Measurements from ENCODE around the gene RNU6-8. TPM values are rescaled to one million over a fixed set of nuclear protein-coding genes. Genes with fewer than 3 reads are reported as not detected.

The RNU6-8 gene
- polyA plus RNA-seq (ENCODE audit: insufficient read length in 12 of 12): not detected
- long read RNA-seq, donor 1, partial matches to known transcripts: 0 of 3 reads
- long read RNA-seq, donor 1, other reads (novel, unspliced or antisense): 0 of 3 reads
- long read RNA-seq, donor 2, partial matches to known transcripts: 0 of 2 reads
- long read RNA-seq, donor 2, other reads (novel, unspliced or antisense): 0 of 2 reads
- long read RNA-seq, donor 3: 0 reads
- long read RNA-seq, donor 4: 0 reads
- long read RNA-seq, donor 5, partial matches to known transcripts: 0 of 2 reads
- long read RNA-seq, donor 5, other reads (novel, unspliced or antisense): 0 of 2 reads
- long read RNA-seq, donor 6: 0 reads
- long read RNA-seq, donor 7: 0 reads
- long read RNA-seq, donor 8: 0 reads
- long read RNA-seq, donor 9, partial matches to known transcripts: 0 of 2 reads
- long read RNA-seq, donor 9, other reads (novel, unspliced or antisense): 0 of 2 reads
- long read RNA-seq, donor 10: 0 reads
- long read RNA-seq, donor 11: 0 reads

DNA sequence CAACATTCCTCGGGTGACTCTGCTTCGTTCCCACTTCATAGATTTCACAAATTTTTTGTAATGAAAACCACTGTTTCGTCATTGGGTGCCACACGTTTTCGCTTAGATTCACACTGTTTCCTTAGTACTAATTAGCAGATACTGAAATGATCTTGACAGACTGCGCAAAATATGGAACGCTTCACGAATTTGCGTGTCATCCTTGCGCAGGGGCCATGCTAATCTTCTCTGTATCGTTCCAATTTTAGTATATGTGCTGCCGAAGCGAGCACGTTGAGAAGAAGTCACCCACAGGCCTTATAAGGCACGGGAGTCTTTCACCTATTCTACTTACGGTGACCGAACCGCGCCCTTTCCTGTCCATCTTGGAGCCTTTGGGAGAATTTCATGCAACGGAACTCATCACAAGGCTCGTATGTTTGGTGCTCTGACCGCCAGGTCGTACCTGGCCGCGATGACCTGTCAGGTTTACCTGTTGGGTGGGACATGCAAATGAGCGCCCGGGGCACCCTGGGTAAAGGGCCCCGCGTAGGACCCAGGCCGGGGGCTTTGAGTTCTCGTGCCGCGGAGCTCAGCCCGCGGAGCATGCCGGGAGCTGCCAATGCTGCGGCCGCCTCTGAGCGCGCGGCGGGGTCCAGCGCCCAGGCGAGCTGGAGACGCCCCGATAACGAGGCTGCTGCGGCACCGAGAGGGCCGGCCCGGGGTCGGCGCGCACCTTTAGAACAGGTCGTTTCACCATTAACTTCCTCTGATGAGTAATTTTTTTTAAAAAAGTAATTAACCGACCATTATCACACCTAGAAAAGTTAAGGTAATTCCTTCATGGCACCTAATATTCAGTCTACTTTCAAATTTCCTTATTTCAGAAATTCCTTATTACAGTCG is at the start of gene RNU6-8:
RNU6-8 (minus strand) TSS at position 272 of the 885 bp plus-strand sequence.
- peak; percentile 81 for DNase-seq

DNA sequence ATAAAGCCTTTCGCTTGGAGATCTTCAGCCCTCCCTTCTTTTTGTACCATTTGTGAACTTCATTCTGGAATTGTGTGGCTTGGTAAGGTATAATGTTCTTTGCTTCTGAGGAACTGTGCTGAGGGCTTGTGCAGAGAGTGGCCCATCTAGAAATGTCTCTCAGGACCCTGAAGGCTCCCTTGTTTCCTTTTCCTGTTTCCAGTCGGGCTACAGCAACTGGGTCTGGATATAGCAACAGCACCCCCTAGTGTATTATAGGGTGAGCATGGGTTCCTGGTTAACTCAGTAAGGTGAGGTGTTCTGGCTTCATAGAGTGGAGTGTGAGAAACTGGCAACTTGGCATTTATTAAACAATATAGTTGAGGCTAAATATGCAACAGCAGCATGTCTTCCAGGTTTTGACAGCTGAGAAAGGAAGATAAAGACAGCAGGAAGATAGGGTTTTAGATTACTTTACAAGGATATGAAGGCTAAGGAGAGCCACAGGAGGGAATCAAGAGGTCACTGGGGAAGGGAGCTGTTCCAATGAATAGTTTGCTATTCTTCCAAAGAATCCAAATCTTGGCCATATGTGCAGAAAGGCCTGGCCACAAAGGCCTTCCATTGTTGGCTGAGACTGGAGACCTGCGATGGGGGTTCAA is 49.1 kb upstream of the RNU6-8 start:
- DNase-seq: peak; percentile 59

DNA sequence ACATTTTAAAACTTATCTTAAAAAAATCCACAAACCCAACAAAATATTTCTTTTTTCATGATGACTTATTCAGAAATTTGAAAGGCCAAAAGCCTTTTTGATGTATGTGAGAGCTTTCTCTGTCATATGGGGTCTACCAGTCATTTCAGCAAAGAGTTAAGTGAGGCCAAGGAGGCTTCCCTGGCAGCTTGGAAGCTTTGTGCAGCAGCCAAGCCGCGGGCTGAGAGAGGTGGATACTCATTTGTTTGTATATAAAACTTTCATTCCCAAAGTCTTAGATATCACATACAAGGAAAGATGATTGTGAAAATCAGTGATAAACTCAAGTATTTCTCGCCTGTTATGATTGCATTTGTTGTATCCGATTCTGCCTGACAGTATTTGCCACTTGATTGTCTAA is 48.5 kb upstream of the RNU6-8 start:
- no peak for DNase-seq

DNA sequence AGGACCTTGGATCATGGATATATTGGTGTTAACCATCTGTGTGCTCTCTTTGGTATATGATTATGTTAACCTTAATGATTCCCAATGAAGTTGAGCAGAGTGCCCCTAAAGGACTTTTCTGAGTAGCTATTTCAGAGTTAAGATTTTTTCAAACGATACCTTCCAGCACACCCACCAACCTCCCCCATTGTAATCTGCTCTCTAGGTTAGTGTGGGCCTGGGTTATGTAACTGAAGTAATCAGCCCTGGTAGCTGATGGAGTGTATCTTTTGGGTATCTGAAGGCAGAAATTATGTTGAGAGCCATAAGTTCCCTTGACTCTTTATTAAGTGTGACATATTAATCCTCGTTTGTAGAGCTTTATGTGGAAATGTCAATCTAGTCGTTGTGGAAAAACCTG is 47.6 kb upstream of the RNU6-8 start:
- no peak for DNase-seq

DNA sequence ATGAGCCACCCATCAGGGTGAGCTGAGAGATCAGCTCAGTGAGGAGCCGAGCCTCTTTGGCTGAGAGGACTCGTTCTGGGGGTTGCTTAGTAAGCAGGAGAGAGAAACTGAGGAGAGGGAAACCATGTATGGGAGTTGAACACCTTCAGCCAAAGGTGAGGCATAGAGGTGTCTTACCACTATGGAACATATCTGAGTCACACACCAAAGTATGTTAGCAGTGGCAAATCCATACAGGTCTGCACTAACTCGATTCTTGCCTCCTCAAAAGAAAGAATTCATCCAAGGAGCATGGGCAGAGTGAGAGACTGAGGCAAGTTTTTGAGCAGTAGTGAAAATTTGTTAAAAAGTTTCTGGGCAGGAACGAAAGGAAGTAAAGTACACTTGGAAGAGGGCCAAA is 46.7 kb upstream of the RNU6-8 start:
- DNase-seq: no peak

DNA sequence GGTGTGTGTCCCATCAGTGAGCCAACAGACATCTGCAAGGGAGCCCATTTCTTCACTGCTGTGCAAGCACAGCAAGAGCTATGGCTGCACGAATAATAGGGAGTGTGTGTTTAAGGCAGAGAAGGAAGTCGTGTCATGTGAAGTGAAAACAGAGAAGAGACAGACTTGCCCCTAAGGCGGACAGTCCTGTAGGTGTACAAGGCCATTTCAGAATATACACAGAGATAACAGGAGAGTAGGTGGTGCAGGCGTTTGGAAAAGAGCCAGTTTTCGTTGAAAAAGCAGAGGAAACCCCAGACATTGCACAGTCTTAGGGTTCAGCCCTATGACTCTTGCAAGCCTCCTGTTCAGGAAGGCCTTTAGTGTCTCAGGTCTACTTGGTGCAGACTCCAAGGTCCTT is 46.3 kb upstream of the RNU6-8 start:
- DNase-seq: no peak

DNA sequence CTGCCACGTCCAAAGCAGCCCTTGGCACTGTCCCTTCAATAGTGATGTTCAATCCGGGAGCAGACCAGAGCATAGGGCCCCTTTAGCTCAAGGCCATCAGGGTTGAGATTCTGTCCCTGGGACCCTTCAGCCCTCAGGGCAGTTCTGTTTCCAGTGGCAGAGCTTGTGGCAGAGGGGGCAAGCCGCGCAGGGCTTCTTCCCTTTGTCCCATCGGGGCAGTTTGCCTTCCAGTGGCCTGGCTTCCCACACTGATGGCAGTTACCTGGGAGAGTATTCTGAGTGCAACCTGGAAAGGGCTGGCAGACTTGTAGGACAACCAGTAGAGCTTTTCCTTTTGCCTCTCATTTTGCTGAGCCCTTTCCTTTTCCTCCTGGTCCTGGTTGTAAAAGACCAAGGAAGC is 43.7 kb upstream of the RNU6-8 start:
- DNase-seq: no peak

DNA sequence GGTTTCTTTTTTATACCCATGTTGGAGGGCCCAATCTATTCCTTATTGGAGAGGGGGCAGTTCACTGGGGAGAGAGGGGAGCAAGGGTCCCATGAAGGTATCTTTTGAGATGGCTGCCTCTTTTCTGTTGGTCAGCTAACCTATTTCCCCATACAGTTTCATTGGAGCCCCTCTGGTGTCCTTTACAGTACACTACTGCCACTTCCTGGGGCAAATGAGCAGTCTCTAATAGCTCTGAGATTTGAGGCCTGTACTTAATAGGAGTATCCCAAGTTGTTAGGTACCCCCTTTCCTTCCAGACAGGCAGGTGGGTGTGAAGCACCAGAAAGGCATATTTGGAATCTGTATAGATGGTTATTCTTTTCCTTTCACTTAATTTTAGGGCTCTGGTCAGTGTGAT is 41.3 kb upstream of the RNU6-8 start:
- DNase-seq: no peak

DNA sequence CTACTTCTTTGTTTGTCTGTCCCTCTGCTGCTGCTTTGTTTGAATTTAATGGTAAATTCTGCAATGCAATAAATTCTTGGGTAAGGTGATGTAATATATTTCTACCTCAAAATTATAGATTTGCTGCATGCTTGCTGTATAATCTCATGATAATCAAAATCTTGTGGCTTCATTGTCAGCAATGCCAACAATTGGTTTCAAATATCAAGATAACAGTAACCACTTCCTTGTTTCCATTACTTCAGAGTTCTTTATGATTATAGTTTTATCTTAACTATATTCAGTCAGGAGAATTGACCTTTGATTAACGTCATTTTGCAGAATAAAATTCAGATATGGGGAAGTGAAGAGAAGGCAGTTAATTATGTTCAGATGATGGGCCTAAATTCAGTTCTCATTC is 30.2 kb upstream of the RNU6-8 start:
- DNase-seq: no peak

DNA sequence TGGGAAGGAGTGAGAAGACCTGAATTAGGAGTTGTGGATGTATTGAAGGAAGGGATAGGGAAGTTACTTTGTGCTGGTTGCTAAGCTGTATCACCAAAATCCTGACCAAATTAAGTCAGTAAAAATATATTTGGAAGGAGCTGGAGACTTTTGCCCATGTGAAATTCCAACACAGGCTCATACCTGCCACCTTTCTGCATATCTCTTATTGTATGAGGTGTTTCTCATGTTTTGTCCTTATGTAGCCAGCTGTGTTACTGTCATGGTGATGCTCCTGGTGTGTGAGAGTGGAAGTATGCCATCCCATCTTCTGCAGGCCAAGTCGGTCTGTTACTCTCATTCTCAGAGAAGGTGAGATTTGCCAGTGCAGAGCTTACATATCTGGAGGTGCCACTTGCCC is 29.4 kb upstream of the RNU6-8 start:
- no peak for DNase-seq

DNA sequence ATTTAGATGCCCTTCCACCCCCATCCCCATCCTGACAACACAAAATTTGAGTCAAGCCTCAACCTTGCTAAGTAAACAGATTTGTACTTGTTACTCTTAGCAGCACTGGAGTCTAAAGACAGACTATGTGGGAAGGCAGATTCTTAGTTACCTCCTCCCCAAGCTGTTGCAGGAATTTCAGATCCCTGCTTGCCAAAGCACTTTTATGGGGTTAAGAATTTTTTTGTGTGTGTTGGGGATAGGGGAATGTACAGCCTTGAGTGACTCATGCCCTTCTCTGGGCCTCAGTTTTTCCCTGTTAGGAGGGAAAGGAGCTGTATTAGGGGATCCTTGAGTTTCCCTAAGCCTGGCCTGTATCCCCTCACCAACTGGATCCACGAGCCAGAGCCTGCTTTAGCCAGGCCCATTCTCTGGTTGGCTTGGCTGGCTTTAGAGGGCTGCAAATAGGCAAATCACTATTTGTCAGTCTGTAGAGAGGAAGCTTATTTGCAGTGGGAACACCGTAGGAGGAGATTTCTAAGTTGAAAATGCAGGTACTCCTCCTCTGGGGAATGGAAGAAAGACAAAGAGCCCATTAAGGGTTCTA is 27.7 kb upstream of the RNU6-8 start:
- no peak for DNase-seq

DNA sequence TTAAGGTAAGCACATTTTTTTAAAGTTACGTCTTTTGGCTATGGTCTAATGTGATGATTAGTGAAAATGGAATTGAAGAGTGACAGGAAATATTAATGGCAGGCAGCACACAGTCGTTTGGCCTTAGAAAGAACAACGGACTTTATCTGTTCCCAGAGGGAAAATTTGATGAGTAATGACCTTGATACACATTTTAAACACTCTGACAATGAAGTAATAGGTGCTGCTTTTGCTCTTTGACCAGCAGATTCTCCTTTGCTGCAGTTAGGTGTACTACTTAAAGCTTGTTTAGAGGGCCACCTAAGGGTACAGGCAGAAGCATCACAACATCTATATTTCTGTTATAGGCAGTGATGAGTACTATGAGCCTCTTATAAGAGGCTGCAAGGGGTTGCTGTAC is 27.1 kb upstream of the RNU6-8 start:
- DNase-seq: no peak

DNA sequence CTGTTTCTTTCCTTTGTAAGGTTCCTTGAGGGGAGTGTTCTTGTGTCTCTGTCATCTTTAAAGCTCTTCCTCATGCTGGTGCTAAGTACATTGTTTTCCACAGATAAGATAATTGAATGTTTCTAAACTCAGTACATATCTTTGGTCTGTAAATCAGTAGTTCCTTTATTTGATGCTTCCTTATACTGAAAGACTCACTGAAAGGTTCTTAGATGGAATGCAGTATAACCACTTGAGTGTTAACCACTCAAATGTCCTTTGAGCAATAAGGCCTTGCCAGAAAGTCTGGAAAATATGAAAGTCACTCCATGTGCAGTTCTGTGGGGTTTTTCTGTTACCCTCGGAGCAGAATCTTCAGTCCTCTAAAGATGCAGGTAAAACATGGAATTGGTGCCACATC is 23.0 kb upstream of the RNU6-8 start:
- no peak for DNase-seq

DNA sequence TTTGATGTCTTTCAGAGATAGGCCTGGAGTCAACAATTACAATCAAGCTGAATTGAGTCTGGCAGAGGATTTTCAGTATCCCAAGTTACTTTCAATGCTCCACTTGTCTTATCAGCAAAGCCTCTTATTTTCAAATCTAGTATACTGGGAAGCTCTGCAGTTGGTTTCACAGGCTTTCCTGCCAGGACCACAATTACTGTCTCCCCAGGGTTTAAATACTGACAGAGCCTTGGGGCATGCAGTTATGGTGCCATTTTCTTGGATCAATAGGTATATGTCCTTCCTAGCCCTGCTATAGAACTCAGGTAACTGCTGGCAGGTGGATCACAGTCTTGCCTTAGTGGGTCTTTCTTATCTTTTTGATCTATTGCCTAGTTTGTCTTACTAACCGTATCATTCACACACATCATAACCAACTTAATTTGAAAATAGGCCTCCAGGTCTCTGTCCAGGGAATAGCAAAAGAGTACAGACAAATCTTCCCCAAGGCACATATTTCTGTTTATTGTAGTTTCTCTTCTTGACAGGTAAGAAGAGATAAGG is 22.4 kb upstream of the RNU6-8 start:
- no peak for DNase-seq

DNA sequence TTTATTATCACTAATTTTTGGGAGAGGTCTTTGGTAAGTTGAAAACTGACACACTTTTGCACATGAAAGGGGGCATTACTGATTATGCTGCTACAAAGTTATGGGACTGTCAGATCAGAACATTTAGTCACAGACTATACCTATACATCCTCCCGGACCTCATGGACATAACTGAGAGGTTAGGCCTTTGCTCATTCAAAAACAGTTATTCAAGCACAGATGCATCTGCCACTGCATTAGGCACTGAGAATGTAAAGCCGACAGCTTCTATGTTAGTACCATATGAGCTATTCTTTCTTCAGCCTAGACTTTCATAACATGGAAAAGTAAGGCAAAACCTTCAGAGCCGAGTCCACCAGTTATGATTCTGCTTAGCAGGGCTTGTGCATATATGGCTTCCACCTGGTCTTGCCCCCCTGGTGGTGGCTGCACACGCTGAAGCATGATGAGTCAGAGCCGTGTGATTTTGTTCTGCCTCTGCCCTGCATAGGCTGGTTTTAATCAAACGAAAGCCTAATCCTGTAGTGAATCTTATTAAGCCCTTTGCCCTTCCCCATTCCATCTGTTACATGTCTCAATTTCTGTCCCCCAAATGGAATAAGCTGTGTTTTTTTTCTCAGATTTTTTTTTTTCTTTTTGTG is 21.8 kb upstream of the RNU6-8 start:
- no peak for DNase-seq

DNA sequence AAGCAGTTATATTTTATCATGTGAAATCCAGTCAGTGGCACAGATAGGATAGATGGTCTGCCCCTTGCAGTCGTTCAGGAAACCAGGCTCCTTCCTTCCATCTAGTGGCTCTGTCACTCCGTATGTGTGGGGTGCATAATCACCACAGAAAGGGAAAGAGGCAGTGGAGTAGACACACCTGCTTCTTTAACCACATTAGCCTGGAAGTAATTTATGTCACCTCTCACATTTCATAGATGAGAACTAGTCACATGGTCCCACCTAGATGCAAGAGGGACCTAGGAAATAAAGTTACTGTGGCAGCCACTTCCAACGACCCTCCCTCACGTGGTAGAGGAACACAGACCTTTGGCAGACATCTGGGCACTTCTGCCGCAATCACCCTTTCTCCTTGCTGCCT is 14.2 kb upstream of the RNU6-8 start:
- no peak for DNase-seq

DNA sequence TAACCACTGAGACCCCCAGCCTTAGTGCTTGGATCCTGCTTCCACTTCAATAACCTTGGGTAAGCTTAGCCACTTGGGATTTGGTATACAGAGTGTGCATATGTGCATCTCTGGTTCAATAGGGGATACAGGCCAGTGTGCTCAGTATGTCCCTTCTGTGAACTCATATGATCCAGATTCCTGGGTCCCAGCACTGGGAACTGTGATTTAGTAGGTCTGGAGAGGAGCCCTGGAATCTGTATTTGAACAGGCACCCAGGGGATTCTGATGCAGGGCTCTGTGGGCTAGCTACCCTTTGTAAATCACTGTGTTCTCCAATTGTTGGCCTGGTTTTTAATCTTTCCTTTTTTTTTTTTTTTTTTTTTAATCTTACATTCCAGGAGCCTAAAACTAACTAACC is 9.8 kb upstream of the RNU6-8 start:
- DNase-seq: no peak

DNA sequence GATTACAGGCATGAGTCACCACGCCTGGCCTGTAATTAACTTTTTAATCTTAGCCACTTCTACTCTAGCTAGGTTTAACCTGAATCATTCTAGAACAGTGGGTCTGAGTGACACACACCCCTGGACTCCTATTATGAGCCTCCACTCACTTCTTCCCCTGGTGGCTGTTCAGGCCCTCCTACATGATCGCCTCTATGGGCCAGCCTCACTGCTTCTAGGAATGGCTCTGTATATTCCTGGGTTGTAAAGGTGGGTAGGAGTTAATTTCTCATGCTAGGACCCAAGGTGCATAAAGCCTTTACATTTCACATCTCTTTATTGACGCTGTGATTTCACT is 8.0 kb upstream of the RNU6-8 start:
- DNase-seq: no peak

DNA sequence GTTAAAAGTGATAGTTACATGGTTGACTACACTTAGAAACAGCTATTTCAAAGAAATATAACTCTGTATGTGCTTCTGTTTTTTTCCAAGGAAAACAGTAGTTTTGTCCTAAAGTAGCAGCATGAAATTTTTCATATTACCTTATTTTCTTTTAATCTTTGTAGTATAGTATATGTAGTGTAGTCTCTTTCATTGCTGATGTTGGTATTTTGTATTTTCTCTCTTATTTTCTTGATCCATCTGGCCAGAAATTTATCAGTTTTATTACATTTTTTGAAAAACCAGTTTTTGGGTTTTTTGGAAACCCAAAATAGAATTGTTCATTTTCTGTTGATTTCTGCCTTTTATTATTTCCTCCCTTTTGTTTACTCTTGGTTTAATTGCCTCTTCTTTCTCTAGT is 6.4 kb upstream of the RNU6-8 start:
- DNase-seq: no peak

DNA sequence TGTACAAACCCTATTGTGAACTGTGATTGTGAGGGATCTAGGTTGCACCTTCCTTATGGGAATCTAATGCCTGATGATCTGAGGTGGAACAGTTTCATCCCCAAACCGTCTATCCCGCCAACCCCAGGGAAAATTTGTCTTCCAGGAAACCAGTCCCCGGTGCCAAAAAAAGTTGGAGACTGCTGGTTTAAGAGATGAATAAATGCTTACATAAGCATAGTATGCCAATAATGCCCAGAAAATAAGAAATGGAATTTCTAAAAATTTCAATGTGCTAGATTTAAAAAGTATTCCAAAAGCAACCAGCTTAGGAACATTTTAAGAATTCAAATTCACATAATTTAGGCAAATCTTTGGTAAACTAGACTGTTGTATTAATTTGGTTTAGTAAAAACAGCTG is 5.4 kb upstream of the RNU6-8 start:
- DNase-seq: no peak

DNA sequence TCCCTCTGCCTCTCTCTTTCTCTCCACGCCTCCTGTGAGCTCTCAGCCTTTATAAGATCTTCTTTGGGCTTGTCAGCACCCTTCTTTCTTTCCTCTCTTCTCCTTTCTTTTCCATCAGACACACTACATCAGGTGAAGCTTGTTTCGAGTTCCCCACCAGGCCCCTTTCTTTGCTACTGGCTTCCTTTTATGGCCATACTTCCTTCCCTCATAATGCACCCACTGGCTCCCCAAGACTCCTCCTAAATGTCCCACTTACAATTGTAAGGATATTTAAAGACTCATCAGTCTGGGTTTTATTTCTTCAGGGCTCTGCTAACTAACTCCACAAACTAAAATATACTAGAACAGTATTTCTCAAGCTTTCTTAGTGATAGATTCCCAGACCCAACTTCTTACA is 3.5 kb upstream of the RNU6-8 start:
- DNase-seq: no peak

Measured in muscle of arm (tissue), 14 donors.